Brain microvascular endothelial cell (primary cell): Measurements from ENCODE around the gene SUMO4.

Source experiments
- DNase-seq: peaks from one replicate; pipeline ENCODE4 v3.0.0-alpha.2; 2020
- H3K27ac ChIP-seq: fragments of 250-450 bp; sonication (Bioruptor Pico); 2 replicates; pipeline ENCODE4 v1.5.1; 2020; ENCODE audit warnings: mild to moderate bottlenecking, moderate library complexity
- H3K27me3 ChIP-seq: fragments of 250-450 bp; sonication (Bioruptor Pico); replicated peaks from 2 replicates; pipeline ENCODE4 v1.5.1; 2020; ENCODE audit warnings: mild to moderate bottlenecking
- H3K36me3 ChIP-seq: fragments of 250-450 bp; sonication (Bioruptor Pico); replicated peaks from 2 replicates; pipeline ENCODE4 v1.5.1; 2020; ENCODE audit warnings: mild to moderate bottlenecking
- H3K4me3 ChIP-seq: 2 replicates; pipeline ENCODE4 v1.5.1; 2011; ENCODE audit warnings: low read depth, mild to moderate bottlenecking, control low read depth, low read length, moderate library complexity
- CTCF ChIP-seq: IDR thresholded peaks from 2 replicates; pipeline ENCODE4 v1.5.1; 2011; ENCODE audit warnings: low read depth, mild to moderate bottlenecking, moderate library complexity, low read length, control low read depth, inconsistent platforms; ENCODE audit errors: missing control alignments
- in situ Hi-C: cut with HindIII; loops from 2 replicates; pipeline ENCODE4 v1.10.0; 2017; ENCODE audit warnings: low sequenced_read_pairs, low pct_ligation_motif_present

The SUMO4 gene

GRCh38 chr6:149392093-149392492 lies 8.0 kb upstream of the SUMO4 start:
- in situ Hi-C loops, result no loop called here
- Histone ChIP-seq H3K4me3 (no peak overlapping the region), H3K27ac (no peak overlapping the region), H3K27me3 (no peaks in the 10 kb centered on the region), H3K36me3 (peaks cover 3% of the 10 kb centered on the region)
- TF ChIP-seq CTCF, result no peak
- no peak for DNase-seq

DNA sequence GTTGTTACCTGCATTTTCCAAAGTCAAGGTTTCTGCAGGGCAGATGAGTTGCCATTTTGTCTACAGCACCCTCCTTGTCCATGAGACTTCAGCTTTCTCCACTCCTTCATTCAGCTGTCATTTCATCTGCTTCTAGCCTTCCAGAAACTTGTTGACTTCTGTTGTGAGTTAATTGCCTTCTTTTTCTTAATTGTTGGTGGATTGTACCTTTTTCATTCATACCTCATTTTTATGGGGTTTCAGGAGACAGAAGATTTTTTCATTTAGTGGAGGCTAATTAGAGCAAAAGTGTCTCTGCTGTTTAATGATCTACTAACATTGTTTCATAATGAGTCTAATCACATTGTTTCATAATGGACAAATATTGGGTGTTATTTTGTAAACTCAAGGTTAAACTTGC lies 7.5 kb upstream of the SUMO4 start:
- Histone ChIP-seq H3K4me3 (no peak overlapping the region), H3K27ac (no peak overlapping the region), H3K36me3 (peaks cover 3% of the 10 kb centered on the region), H3K27me3 (no peaks in the 10 kb centered on the region)
- in situ Hi-C loops, result no loop called here
- no peak for TF ChIP-seq CTCF
- no peak for DNase-seq

DNA sequence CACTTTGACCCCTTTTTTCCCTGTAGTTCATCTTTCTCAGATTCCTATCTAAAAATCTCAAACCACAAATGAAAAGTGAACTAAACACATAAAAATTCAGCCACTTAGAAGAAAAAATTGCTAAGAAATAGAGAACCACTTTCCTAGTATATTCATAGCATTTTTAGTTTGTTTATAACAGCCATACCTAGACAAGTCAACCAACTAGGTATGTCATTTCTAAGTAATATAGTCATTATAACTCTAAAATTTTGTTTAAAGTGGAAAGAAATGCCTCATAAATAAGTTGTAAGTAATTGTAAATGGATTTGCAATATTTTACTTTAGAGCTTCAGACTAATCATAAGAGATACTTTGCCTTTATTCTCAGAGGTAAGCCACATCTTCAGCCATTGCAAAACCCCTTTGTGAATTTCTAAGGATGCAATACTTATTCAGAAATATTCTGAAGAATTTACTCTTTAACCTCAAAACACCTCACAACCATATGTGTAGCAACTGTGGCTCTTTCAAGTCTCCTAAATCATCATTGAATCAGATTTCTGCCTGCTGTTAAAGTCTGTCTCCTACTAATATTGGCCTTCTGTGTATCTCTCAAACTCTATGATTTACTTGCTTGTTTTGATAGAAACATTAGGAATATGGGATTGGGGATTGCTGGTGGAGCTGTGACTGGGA lies 6.9 kb upstream of the SUMO4 start:
- in situ Hi-C loops, result no loop called here
- H3K4me3 ChIP-seq, result no peak overlapping the region
- DNase-seq, result no peak
- no peaks in the 10 kb centered on the region for H3K27me3 ChIP-seq
- TF ChIP-seq CTCF, result no peak
- H3K36me3 ChIP-seq, result no peaks in the 10 kb centered on the region
- no peak overlapping the region for H3K27ac ChIP-seq

GRCh38 chr6:149395185-149395584 lies 4.9 kb upstream of the SUMO4 start:
- no peak overlapping the region for H3K27ac ChIP-seq
- no peaks in the 10 kb centered on the region for H3K27me3 ChIP-seq
- no peak for DNase-seq
- in situ Hi-C loops, result no loop called here
- no peak overlapping the region for H3K4me3 ChIP-seq
- peaks cover 6% of the 10 kb centered on the region for H3K36me3 ChIP-seq
- no peak for TF ChIP-seq CTCF

DNA sequence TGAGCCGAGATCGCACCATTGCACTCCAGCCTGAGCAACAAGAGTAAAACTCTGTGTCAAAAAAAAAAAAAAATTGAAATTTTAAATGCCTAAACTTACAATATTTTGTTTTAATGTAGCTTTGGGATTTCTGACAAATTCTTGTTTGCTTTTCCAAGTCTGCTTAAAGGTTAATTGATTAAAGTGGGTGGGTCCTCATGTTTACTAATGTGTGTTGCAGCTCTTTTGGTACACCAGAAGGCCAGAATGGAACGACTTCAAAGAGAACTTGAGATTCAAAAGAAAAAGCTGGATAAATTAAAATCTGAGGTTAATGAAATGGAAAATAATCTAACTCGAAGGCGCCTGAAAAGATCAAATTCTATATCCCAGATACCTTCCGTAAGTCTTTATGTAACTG lies 2.7 kb upstream of the SUMO4 start:
- Histone ChIP-seq H3K4me3 (no peak overlapping the region), H3K36me3 (peaks cover 7% of the 10 kb centered on the region), H3K27me3 (no peaks in the 10 kb centered on the region), H3K27ac (no peak overlapping the region)
- in situ Hi-C loops, result no loop called here
- TF ChIP-seq CTCF, result no peak
- no peak for DNase-seq

- in situ Hi-C loops, result loop anchor here (25.0 kb wide), 1 partner anchor 316 kb away; no protein-coding TSS in a partner anchor
- Histone ChIP-seq H3K27me3 (no peaks in the 10 kb centered on the region), H3K4me3 (no peak overlapping the region), H3K36me3 (peaks cover 26% of the 10 kb centered on the region), H3K27ac (no peak overlapping the region)
- no peak for DNase-seq
- TF ChIP-seq CTCF, result no peak
Observed at GRCh38 chr6:149403534-149403933, 3.5 kb downstream of the SUMO4 start.
